RPMI8226 (cell line): ENCODE measurements around the gene POU6F2.
"Not testable (repeated sequence)": the region's sequence is repeated elsewhere in the genome, so short reads cannot be mapped to it uniquely, and the experiment has no call there.

Source experiments
- DNase-seq: peaks from one replicate; pipeline ENCODE4 v3.0.0-alpha.2; 2015

Gene POU6F2

GRCh38 chr7:38992203-38992602, 14.5 kb downstream of the POU6F2 start:
- DNase-seq = no peak

DNA sequence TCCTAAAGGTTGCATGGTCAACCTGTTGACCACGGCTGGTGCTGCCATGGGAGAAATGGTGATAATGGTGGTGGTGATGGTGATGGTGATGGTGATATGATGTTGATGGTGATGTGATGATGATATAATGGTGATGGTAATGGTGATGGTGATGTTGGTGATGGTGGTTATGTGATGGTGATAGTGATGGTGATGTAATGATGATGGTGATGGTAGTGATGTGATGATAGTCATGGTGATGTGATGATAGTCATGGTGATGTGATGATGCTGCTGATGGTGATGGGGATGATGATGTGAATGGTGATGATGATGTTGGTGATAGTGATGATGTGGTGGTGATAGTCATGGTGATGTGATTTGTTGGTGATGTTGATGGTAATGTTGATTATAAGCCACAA, 23.9 kb downstream of the POU6F2 start:
- DNase-seq = no peak

DNA sequence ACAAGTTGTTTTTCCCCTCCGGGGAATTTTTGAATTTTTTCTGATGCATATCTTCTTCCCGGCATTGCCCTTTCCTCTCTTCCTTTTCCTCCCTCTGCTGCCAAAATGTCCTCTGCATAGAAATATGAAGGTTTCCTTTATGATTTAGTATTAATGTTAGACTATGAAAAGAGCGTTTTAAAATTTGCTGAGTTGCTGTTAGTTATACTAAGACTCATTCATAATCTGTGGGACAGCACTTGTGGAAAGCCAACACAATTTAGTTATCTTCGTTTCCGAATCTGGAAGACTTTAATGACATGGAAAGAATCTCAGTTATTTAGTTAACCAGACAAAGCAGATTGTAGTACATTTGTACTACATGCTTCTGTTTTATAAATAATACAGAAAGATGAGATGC, 25.0 kb downstream of the POU6F2 start:
- DNase-seq = no peak

DNA sequence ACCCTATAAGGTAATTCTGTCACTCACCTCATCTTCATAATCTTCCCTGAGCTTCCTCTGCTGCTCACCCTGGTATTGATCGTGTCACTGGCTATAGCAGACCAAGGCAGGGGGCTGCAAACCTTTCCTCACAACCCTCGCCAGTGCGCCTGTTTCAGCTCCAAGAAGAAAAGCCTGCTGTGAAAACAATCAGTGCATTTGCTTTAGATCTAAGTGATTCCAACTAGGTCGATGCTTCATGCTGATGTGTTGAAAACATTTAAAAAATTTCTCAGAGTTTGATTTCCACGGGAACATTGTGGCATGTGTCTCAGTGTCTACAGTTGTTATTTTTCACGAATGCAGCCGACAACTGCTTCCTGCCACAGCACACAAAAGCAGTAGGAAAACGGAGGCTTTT, 27.3 kb downstream of the POU6F2 start:
- no peak for DNase-seq

- DNase-seq = no peak
Observed at GRCh38 chr7:39005461-39005860, 27.8 kb downstream of the POU6F2 start.

DNA sequence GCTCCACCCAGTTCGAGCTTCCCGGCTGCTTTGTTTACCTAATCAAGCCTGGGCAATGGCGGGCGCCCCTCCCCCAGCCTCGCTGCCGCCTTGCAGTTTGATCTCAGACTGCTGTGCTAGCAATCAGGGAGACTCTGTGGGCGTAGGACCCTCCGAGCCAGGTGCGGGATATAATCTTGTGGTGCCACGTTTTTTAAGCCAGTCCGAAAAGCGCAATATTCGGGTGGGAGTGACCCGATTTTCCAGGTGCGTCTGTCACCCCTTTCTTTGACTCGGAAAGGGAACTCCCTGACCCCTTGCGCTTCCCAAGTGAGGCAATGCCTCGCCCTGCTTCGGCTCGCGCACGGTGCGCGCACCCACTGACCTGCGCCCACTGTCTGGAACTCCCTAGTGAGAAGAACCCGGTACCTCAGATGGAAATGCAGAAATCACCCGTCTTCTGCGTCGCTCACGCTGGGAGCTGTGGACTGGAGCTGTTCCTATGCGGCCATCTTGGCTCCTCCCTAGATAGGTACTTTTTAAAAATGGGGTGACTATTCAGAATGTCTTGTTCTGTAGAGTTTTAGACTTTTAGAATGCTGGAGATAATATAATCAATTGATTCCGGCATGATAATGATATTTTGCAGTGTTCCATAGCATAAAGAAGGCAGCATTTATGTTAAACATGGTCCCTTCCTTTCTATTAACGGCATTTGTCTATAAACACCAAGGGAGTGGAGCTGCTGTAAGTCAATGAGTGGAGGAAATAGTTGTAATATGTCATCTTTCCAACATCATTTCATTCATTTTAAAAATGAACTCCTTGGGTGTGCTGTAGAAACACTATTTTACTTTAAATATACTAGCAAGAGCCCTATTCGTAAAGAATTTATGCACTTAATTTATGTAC, 35.6 kb downstream of the POU6F2 start:
- not testable (repeated sequence) for DNase-seq

GRCh38 chr7:39016609-39017008, 38.9 kb downstream of the POU6F2 start:
- no peak for DNase-seq

DNA sequence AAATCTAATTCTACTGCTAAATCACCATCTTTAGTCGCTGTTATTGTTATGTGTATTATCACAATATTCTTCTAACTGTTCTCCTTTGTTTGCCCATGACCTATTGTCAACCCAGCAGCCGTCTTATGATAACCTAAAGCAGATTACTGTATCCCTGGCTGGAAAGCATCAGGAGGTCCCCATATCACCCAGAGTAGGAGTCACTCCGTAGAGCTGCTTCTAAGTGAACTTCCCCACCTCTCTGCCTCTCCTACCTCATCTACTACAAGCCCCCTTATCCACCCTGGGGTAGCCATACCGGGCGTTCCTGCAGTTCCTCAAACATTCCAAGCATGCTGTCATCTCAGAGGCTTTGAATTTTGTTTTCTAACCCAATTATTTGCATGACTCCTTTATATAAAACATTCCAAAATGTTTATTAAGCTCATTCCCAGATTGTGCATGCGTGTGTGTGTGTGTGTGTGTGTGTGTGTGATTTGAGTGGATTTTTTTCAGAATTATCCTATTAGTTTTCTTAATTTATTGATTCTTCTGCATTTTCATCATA, 39.7 kb downstream of the POU6F2 start:
- no peak for DNase-seq

GRCh38 chr7:39022796-39023195, 45.1 kb downstream of the POU6F2 start:
- DNase-seq = no peak

- DNase-seq = no peak
Observed at GRCh38 chr7:39027491-39027890, 49.8 kb downstream of the POU6F2 start.

DNA sequence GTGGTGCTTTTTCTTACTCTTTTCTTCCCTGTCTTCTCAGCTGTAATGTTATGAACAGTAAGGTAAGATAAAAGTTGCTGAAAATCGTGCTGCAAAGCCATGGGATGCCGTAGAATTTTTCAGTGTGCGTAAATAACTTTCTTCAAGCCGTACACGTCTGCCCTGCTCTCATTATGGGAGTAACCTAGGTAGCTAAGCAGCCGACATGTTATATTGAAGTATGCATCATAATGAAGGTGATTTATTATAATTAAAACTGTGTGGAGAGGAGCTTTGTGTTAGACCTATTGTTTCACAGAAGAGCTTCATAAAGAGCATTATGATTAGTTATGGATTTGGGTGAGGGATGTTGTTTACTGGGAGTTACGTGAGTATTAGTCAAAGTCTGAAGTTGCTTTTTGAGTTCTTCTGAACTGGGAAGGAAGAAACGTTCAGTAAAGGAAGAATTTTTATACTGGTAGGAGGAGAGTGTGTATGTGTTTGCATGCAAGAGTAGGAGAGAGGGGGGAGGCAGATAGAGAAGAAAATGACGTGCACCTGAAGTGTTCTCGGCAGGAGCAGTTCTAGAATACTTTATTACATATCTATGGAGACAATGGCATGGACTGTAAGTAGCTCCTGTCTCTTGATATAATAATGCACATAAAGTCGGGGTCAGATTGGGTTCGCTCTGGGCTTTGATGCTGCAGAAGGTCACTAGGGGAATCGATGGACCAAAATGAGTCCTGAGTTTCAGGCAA, 56.3 kb downstream of the POU6F2 start:
- no peak for DNase-seq

GRCh38 chr7:39035156-39035555, 57.4 kb downstream of the POU6F2 start:
- DNase-seq = no peak

DNA sequence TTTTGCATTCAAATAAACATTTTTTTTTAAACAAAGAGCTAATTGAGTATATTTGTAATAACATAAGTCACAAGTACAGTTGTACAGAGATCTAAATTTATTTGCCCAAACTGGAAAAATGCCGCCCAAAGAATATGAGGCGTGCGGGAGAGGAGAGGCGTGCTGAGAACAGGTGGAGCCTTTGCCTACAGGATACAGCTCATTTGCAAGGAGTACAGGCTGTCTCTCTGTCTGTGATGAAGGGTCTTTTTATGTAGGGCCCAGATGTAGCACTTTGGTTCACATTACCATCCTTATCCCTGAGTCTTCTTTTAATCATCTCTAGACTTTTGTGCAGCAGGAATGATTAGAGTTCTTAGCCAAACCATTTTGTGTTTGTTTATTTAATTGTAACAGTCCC, 58.2 kb downstream of the POU6F2 start:
- no peak for DNase-seq

- DNase-seq = no peak
Observed at GRCh38 chr7:39042670-39043069, 65.0 kb downstream of the POU6F2 start.

DNA sequence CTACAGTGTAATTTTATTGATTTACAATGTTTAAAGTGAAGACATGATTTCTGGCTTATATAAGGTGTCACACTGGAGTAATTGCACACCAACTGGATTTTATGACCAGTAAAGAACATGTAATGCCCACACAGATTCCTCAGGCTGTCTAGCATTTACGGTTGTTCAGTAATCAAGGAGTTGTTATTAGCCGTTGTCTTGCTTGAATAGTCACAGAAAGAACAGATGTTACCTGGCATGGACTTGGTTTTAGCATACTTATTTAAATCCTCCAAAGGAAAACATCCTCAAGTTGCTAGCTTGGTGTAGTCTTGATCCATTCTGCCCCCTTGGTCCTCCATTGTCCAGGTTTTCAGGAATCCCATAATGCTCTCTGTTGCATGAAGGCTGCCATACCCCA, 65.8 kb downstream of the POU6F2 start:
- no peak for DNase-seq

GRCh38 chr7:39044489-39044888, 66.8 kb downstream of the POU6F2 start:
- DNase-seq = no peak

DNA sequence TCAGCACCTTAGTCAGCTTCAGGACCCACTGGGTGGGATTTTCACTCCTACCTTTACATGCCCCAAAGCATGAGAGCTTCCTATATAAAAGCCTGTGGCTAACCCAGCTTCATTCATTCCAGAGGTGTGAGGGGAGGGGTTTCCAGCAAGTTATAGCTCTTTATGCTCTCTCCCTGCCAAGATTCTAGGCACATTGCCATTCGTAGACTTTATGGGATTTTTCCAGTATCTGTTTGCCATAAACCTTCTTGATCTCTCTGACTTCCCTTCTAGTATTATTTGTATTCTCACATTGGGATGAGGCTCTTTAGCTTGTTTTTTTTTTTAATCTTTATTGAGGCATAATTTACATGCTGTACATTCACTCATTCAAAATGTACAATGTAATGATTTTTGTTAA, 67.5 kb downstream of the POU6F2 start:
- DNase-seq = no peak

DNA sequence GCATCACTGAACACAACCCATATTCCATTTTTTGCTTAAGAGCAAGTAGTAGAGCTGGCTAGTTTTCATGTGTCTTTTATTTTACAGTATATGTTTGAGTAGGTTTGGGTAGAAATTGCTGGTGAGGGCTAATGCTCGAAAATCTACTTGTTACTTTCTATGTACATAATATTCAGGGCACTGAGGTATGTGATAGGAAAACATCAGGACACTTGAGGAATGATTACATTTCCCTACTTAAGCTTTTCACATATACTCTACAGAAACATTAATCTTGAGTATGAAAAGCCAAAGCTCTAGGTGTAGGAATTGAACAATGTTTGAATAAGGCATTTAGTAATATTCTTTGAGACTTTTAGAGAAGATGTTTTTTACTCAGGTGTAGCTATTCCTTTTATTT, 73.6 kb downstream of the POU6F2 start:
- DNase-seq = no peak

DNA sequence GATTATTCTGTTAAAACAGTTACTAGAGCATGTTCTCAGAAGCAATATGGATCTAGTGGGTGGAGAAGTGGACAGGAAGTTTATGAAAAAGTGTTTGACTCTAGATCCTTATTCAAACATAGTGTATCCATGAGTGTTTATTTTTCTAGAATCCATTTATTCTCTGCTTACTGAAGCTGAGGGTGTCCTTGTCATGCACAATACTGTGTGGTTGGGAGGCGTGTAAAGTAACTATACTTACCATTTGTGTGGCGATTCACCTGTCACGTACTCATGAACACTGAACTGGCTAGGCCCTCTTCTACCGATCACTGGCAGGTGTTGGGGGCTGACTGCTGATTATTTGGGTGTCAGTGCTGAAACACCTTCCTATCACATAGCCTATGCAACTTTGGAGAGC, 74.0 kb downstream of the POU6F2 start:
- DNase-seq = no peak

- DNase-seq = no peak
Observed at GRCh38 chr7:39054731-39055130, 77.0 kb downstream of the POU6F2 start.

DNA sequence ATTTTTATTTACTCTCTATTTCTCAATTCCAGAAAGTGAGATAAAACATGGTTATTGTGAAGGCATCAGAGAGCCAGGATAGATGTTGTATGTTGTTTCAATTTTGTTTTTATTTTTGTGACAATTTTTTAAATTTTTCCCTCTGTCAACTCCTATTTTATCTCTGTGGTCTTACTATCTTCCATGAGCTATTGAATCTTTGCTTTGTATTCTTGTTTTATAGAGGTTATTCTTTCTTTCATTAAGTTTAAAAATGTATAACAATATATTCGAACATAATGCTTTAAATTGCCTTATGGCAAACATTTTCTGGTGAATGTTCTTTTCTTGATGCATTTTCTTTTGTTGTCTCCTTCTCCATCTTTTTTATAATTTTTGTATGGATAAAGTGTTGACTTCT, 78.4 kb downstream of the POU6F2 start:
- DNase-seq = no peak

GRCh38 chr7:39062811-39063210, 85.1 kb downstream of the POU6F2 start:
- no peak for DNase-seq

- no peak for DNase-seq
Observed at GRCh38 chr7:39069031-39069430, 91.3 kb downstream of the POU6F2 start.
